KMS-11 (cell line): ENCODE results near the gene PTGES3L.
"Not testable (repeated sequence)": the region's sequence is repeated elsewhere in the genome, so short reads cannot be mapped to it uniquely, and the experiment has no call there.

Experiments
- H2AFZ ChIP-seq: fragments of 200-600 bp; sonication (generic); 2 replicates; pipeline ENCODE4 v1.6.1; 2016; ENCODE audit warnings: antibody characterized with exemption, mixed run types, low read depth
- H3K27ac ChIP-seq: fragments of 200-600 bp; sonication (generic); 2 replicates; pipeline ENCODE4 v1.6.1; 2016; ENCODE audit warnings: mild to moderate bottlenecking, mixed run types
- H3K27me3 ChIP-seq: fragments of 200-600 bp; sonication (generic); 2 replicates; pipeline ENCODE4 v1.6.1; 2017; ENCODE audit warnings: mild to moderate bottlenecking, low read depth, mixed run types, moderate library complexity; ENCODE audit not compliant: insufficient read depth
- H3K36me3 ChIP-seq: fragments of 200-600 bp; sonication (generic); 2 replicates; pipeline ENCODE4 v1.6.1; 2017; ENCODE audit warnings: mild to moderate bottlenecking, mixed run types; ENCODE audit not compliant: insufficient read depth
- H3K4me1 ChIP-seq: fragments of 200-600 bp; sonication (generic); 2 replicates; pipeline ENCODE4 v1.6.1; 2016; ENCODE audit warnings: mild to moderate bottlenecking, low read depth, mixed run types; ENCODE audit not compliant: poor library complexity, severe bottlenecking
- H3K4me2 ChIP-seq: fragments of 200-600 bp; sonication (generic); 2 replicates; pipeline ENCODE4 v1.7.0; 2016; ENCODE audit warnings: mild to moderate bottlenecking, mixed run types
- H3K4me3 ChIP-seq: fragments of 200-600 bp; sonication (generic); IDR thresholded peaks from 2 replicates; pipeline ENCODE4 v1.6.1; 2017; ENCODE audit warnings: low read depth, low read length, mixed read lengths; ENCODE audit not compliant: insufficient read depth
- H3K79me2 ChIP-seq: fragments of 200-600 bp; sonication (generic); 2 replicates; pipeline ENCODE4 v1.6.1; 2016; ENCODE audit warnings: low read depth, mixed run types; ENCODE audit not compliant: insufficient read depth
- H3K9ac ChIP-seq: fragments of 200-600 bp; sonication (generic); 2 replicates; pipeline ENCODE4 v1.6.1; 2016; ENCODE audit warnings: mild to moderate bottlenecking, mixed run types
- H4K20me1 ChIP-seq: fragments of 200-600 bp; sonication (generic); 2 replicates; pipeline ENCODE4 v1.6.1; 2016; ENCODE audit warnings: mild to moderate bottlenecking, mixed run types; ENCODE audit not compliant: insufficient read depth
- TF ChIP-seq, protein P1 (sequence below): fragments of 200-600 bp; sonication (generic); conservative IDR thresholded peaks from 2 replicates; pipeline ENCODE4 v1.6.1; 2017; ENCODE audit warnings: low read depth, mild to moderate bottlenecking, antibody characterized with exemption, low read length, moderate library complexity, mixed read lengths

Gene PTGES3L

DNA sequence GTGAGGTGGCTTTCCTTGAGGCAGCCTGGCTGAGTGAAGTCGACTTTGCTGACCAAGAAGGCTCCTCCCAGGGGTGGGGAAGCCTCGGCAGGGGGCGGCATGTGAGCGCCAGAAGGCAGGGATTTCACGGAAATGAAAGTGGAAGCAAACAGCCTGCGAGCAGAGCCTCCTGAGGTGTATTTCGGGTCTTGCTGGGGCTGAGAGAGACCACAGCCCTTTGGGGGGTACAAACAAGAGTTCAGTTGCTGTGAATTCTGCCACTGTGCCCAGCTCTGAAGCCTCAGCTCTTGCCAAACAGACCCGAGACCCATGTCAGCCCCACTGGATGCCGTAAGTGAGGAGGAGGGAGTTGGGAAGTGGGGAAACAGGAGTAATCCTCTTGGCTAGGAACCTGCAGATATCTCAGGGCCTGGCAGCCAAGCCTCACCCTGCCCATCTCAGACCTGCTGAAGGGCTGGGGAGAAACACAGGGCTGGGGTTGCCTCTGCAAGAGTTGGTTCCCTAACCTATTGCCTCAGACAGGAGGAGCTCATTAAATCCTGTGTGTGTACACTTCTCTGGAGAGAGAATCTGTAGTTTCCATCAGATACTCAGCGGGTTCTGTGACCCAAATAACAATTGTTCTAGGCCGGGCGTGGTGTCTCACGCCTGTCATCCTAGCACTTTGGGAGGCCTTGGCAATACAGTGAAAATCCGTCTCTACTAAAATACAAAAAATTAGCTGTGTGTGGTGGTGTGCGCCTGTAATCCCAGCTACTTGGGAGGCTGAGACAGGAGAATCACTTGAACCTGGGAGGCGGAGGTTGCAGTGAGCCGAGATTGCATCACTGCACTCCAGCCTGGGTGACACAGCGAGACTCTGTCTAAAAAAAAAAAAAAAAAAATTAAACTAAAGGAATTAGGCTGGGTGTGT is 27.0 kb upstream of the PTGES3L start, which contains the start of gene IFI35:
TSS of gene IFI35 (plus strand) at position 146 of the 913 bp plus-strand sequence. CDS start at position 310, 164 bp downstream.
- Histone ChIP-seq H3K4me1 (peaks cover 12% of the 10 kb centered on the region), H3K27me3 (no peaks in the 10 kb centered on the region), H4K20me1 (no peaks in the 10 kb centered on the region), H3K9ac (peak within 1 kb of the TSS; percentile 67; the same call in 1 of the 2 replicates), H3K27ac (peak within 1 kb of the TSS; percentile 74), H3K4me3 (no peak within 1 kb of the TSS), H2AFZ (peak within 1 kb of the TSS; percentile 47), H3K79me2 (peaks cover 4% of the 10 kb centered on the region; the same call in 1 of the 2 replicates), H3K36me3 (peaks cover 5% of the 10 kb centered on the region; the same call in 1 of the 2 replicates), H3K4me2 (peak within 1 kb of the TSS; percentile 53)
- TF ChIP-seq, protein P1, sequence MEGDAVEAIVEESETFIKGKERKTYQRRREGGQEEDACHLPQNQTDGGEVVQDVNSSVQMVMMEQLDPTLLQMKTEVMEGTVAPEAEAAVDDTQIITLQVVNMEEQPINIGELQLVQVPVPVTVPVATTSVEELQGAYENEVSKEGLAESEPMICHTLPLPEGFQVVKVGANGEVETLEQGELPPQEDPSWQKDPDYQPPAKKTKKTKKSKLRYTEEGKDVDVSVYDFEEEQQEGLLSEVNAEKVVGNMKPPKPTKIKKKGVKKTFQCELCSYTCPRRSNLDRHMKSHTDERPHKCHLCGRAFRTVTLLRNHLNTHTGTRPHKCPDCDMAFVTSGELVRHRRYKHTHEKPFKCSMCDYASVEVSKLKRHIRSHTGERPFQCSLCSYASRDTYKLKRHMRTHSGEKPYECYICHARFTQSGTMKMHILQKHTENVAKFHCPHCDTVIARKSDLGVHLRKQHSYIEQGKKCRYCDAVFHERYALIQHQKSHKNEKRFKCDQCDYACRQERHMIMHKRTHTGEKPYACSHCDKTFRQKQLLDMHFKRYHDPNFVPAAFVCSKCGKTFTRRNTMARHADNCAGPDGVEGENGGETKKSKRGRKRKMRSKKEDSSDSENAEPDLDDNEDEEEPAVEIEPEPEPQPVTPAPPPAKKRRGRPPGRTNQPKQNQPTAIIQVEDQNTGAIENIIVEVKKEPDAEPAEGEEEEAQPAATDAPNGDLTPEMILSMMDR = peak; percentile 37; the same call in 1 of the 2 replicates

DNA sequence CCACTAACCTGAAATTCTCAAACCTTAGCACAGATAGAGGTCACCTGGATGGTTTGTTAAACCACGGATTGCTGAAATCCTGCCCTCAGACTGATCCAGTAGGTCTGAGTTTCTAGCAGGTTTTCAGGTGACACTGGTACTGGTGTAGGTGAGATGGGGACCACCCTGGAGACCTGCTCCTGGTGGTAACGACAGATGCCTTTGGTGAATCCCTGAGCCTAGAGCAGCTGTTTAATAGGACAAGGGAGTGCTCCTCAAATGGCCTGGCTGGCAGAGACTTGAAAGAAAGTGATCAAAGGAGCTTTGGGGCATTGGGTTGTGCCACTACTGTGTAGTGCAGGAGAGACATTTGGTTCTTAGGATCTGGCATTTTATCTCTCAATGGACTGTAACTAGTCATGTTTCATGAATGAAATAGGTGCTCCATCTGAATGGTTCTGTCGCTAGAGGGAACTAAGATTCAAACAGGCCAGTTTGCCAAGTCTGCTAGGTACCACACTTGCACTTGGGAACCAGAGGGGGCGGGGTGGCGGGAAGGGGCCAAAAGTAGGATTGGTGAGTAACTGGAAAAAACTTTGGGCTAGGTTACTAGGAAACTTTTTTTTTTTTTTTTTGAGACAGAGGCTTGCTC is 23.8 kb upstream of the PTGES3L start:
- 0 out of 2 replicates have a peak, but pooled peaks cover 2% of the 10 kb centered on the region for H4K20me1 ChIP-seq
- H3K4me3 ChIP-seq = no peak overlapping the region
- H3K9ac ChIP-seq = no peak overlapping the region
- no peak overlapping the region for H2AFZ ChIP-seq
- no peak overlapping the region for H3K4me2 ChIP-seq
- H3K36me3 ChIP-seq = peaks cover 9% of the 10 kb centered on the region; the same call in 1 of the 2 replicates
- H3K27me3 ChIP-seq = no peaks in the 10 kb centered on the region
- TF ChIP-seq, protein P1 = no peak
- H3K27ac ChIP-seq = peak overlapping the region; percentile 9; the same call in 1 of the 2 replicates
- H3K79me2 ChIP-seq = peaks cover 21% of the 10 kb centered on the region
- H3K4me1 ChIP-seq = peaks cover 22% of the 10 kb centered on the region

DNA sequence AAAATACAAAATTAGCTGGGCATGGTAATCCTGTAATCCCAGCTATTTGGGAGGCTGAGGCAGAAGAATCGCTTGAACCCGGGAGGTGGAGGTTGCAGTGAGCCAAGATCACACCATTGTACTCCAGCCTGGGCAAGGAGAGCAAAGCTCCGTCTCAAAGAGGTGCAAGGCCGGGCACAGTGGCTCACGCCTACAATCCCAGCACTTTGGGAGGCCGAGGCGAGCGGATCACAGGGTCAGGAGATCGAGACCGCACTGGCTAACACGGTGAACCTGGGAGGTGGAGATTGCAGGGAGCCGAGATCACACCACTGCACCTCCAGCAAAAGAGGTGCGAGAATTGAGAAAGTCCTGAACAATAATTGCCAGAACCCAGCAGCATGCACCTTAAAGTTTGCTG is 21.0 kb upstream of the PTGES3L start:
- Histone ChIP-seq H3K79me2 (peaks cover 21% of the 10 kb centered on the region), H3K4me1 (peaks cover 17% of the 10 kb centered on the region)
- not testable (repeated sequence) for H4K20me1 ChIP-seq, H2AFZ ChIP-seq, H3K27ac ChIP-seq, H3K36me3 ChIP-seq, H3K4me3 ChIP-seq, H3K27me3 ChIP-seq, H3K9ac ChIP-seq, H3K4me2 ChIP-seq

DNA sequence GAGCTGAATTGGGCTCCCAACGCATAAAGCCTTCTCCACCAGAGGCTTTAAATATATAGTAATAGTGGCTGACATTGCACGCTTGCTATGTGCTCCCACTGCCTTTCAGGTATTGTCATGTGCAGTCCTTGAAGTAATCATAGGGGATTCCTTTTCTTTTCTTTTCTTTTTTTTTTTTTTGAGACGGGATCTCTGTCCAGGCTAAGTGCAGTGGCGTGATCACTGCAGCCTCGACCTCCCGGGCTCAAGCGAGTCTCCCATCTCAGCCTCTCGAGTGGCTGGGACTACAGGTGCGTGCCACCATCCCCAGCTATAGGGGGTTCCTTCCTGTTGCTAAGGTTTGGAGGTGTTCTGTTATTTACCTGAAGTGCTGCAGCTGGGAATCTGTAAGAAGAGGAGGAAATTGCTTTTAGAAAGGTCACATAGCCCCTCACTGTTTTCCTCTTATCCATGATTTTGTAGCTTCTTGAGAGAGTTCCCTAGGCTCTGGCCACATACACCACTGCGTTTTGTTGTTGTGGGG is 19.2 kb upstream of the PTGES3L start:
- 0 out of 2 replicates have a peak, but pooled peaks cover 2% of the 10 kb centered on the region for H4K20me1 ChIP-seq
- H2AFZ ChIP-seq = no peak overlapping the region
- H3K4me1 ChIP-seq = peaks cover 17% of the 10 kb centered on the region
- peaks cover 9% of the 10 kb centered on the region; the same call in 1 of the 2 replicates for H3K36me3 ChIP-seq
- H3K4me2 ChIP-seq = peak overlapping the region; percentile 85
- H3K9ac ChIP-seq = peak overlapping the region; percentile 98
- peaks cover 21% of the 10 kb centered on the region for H3K79me2 ChIP-seq
- no peaks in the 10 kb centered on the region for H3K27me3 ChIP-seq
- no peak overlapping the region for H3K4me3 ChIP-seq
- peak overlapping the region; percentile 87 for H3K27ac ChIP-seq
- TF ChIP-seq, protein P1 = no peak
